ENCODE results near the gene MCM5. TPM values are rescaled to one million over a fixed set of nuclear protein-coding genes. Genes with fewer than 3 reads are reported as not detected.

The MCM5 gene
- total RNA-seq, 1 donor, result 31.5 TPM

GRCh38 chr22:35472488-35472887 lies 72.5 kb downstream of the MCM5 start:
- no peak for TF ChIP-seq CTCF (IDR thresholded peaks at IDR 0.05; ENCODE audit: insufficient read depth, low read depth, low read length)
- no peak overlapping the region for H3K4me3 ChIP-seq (ENCODE audit: low read depth, low read length)
- no peak for DNase-seq (ENCODE audit: low read depth)

GRCh38 chr22:35473971-35474370 lies 74.0 kb downstream of the MCM5 start:
- no peak for DNase-seq (ENCODE audit: low read depth)
- H3K4me3 ChIP-seq (ENCODE audit: low read depth, low read length), result no peak overlapping the region
- TF ChIP-seq CTCF (IDR thresholded peaks at IDR 0.05; ENCODE audit: insufficient read depth, low read depth, low read length), result no peak

Other genes with a start within 250 kb of the MCM5 start
- 20.3 and 22.5 TPM in 2 replicates for gene HMGXB4, start 142.6 kb upstream of the MCM5 start, total RNA-seq
- 53.1 and 73.8 TPM in 2 replicates for gene TOM1, start 100.2 kb upstream of the MCM5 start, total RNA-seq
- gene HMOX1, start 19.0 kb upstream of the MCM5 start, total RNA-seq, result 24.2 and 28.0 TPM in 2 replicates
- gene RASD2, start 140.7 kb downstream of the MCM5 start, total RNA-seq, result under 0.01 TPM in 1 of 2 replicates, not detected in the other
- gene MB, start 217.2 kb downstream of the MCM5 start, total RNA-seq, result not detected in 2 replicates
- 33.8 and 39.3 TPM in 2 replicates for gene APOL6, start 248.3 kb downstream of the MCM5 start, total RNA-seq

Data from fibroblast of villous mesenchyme (primary cell).